GM18520 (cell line): ENCODE results near the gene SEC24C.
A peak's percentile ranks its signal among the peaks of the same experiment; 100 is the strongest.
"Not testable (repeated sequence)": the region's sequence is repeated elsewhere in the genome, so short reads cannot be mapped to it uniquely, and the experiment has no call there.

Experiments used
- ATAC-seq: cut with Tn5 transposase; IDR thresholded peaks from one replicate; pipeline ENCODE4 v1.9.1; 2021; ENCODE audit not compliant: unreplicated experiment

Gene SEC24C

DNA sequence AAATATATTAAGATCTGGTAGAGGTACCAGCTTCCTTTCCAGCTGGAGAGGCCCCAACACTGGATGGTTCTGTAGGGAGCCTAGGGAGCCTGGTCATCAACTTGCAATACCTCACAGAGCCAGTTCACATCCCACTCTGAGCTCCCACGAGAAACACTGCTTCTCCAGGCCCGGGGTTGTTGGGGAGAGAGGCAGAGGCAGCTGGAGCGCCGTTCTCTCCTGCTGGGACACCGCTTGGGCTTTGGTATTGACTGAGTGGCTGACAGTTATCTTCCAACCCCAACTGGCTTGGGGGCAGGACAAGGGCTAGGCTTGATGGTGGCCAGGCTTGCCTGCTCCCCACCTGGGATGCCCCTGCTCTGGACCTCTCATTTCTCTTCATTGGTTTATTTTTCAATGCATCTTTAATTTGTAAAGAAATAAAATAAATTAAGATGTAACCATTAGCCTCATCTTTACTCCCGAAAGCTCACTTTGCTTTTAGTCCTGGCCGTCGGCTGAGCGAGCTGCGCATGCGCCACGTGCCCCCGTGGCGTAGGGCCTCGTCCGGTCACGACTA lies 27.6 kb downstream of the SEC24C start:
- no peak for ATAC-seq

GRCh38 chr10:73772281-73773151 lies 28.3 kb downstream of the SEC24C start:
- ATAC-seq = peak; percentile 40

DNA sequence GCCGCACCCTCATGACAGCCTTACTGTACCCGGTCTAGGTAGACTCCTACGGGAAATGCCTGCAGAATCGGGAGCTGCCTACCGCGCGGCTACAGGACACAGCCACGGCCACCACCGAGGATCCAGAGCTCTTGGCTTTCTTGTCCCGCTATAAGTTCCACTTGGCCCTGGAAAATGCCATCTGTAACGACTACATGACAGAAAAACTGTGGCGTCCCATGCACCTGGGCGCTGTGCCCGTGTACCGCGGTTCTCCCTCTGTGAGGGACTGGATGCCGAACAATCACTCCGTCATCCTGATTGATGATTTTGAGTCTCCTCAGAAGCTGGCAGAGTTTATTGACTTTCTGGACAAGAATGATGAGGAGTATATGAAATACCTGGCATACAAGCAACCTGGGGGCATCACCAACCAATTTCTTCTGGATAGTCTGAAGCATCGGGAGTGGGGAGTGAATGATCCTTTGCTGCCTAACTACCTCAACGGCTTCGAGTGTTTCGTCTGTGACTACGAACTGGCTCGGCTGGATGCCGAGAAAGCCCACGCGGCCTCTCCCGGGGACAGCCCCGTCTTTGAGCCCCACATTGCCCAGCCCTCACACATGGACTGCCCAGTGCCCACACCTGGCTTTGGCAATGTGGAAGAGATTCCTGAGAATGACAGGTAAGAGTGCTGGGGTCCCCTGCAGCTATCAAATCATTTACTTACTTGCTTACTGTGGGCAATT lies 29.1 kb downstream of the SEC24C start:
- no peak for ATAC-seq

- ATAC-seq = no peak
These were observed 30.5 kb downstream of the SEC24C start for GRCh38 chr10:73774637-73775036.

- no peak for ATAC-seq
These were observed 34.8 kb downstream of the SEC24C start for GRCh38 chr10:73779018-73779417.

- no peak for ATAC-seq
These were observed 35.5 kb downstream of the SEC24C start for GRCh38 chr10:73779539-73780197.

- ATAC-seq = no peak
These were observed 36.1 kb downstream of the SEC24C start for GRCh38 chr10:73780301-73780700.

GRCh38 chr10:73780966-73781365 lies 36.8 kb downstream of the SEC24C start:
- no peak for ATAC-seq

DNA sequence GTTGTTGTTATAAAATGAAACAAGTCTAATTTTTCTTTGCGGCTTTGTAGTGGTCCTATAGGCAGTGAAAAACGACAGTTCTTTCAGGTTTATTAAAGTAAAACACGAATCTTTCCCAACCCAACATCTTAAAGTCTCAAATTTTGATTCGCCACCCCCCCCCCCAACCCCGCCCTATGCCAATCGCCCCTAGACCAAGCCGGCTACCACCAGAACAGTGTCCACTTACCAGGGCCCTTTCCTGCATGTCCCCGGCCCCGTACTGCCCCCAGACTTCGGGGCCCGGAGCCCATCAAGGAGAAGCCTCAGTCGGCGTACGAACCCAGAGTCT lies 37.3 kb downstream of the SEC24C start:
- no peak for ATAC-seq

GRCh38 chr10:73781879-73782748 lies 37.9 kb downstream of the SEC24C start, which contains the start of gene CHCHD1:
Gene CHCHD1, plus strand, starts transcription at chr10:73782048. Its CDS starts 28 bp downstream, at chr10:73782076.
- ATAC-seq = no peak

DNA sequence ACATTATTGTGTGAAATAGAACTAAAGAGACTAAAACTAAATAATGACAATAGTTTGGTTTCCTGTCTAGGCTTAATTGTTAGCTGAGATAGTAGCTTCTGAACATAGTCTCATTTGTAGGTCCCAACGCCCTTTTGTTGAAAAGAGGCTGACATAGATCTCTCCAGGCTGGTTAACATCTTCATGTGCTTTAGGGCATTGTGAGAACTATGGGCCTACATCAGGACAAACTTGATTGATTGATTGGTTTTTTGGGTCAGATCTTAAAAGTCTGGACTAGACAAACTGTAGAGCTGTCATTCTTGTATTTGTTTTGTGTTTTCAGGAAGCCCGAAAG lies 38.5 kb downstream of the SEC24C start:
- ATAC-seq = no peak

- peak; percentile 74 for ATAC-seq
These were observed 41.1 kb downstream of the SEC24C start, which contains the start of gene ZSWIM8 for GRCh38 chr10:73785211-73785720. Gene ZSWIM8, plus strand, starts transcription at chr10:73785606. Its CDS starts 273 bp downstream, at chr10:73785879.

- ATAC-seq = no peak
These were observed 41.7 kb downstream of the SEC24C start for GRCh38 chr10:73785721-73786511.

DNA sequence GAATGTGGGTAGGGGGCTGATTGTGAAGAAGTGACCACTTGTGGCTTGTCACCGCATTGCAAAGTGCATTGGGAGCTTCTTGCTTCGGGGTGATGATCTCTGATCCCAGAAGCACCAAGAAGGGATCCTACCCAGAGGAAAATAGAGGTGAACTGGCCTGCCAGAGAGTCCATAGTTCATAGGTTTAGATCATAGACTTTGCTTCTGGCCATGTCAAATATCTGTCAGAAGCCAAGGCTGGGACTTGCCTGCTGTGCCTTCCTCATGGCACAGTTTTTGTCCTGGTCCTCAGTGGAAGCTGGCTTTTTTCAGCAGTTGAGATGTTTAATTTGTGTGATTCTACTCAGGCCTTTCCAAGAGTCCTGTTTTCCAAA lies 42.3 kb downstream of the SEC24C start:
- no peak for ATAC-seq

GRCh38 chr10:73787031-73787800 lies 43.0 kb downstream of the SEC24C start:
- not testable (repeated sequence) for ATAC-seq

- ATAC-seq = no peak
These were observed 44.9 kb downstream of the SEC24C start for GRCh38 chr10:73788864-73789658.

DNA sequence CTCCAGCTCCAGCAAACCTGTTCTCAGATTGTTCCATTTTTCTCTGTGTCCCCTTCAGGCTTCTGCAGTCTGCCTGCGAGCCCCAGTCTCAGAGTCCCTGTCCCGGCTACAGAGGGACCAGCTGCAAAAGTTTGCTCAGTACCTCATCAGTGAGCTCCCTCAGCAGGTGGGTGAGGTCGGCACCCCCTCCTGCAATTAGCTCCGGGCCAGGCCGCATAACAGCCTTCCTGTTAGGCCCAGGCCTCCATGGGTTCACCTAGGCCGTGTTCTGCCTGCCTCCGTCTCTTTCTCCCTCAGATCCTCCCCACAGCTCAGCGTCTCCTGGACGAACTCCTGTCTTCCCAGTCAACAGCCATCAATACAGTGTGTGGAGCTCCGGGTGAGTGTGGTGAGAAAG lies 45.5 kb downstream of the SEC24C start:
- no peak for ATAC-seq
